Measurements from ENCODE around the gene ADAM17. TPM values are rescaled to one million over a fixed set of nuclear protein-coding genes. Genes with fewer than 3 reads are reported as not detected.

The ADAM17 gene
- polyA plus RNA-seq, 1 of the 3 experiments (the other 2 are of a cell fraction): 17.1 TPM

- H3K4me2 ChIP-seq: peak overlapping the region; percentile 86; the same call in 1 of the 2 replicates
- H3K27ac ChIP-seq (ENCODE audit: low read depth in 2 of 2, low read length in 1 of 2): peak overlapping the region in 1 of 2 experiments; percentile 91; a peak in 2 of 4 replicates
- TF ChIP-seq PBX3 (IDR thresholded peaks at IDR 0.05): no peak
- H3K9me3 ChIP-seq: no peaks in the 10 kb centered on the region
- H3K79me2 ChIP-seq (ENCODE audit: insufficient read depth): peaks cover 43% of the 10 kb centered on the region
- H4K20me1 ChIP-seq (ENCODE audit: insufficient read depth): no peaks in the 10 kb centered on the region
- CTCF ChIA-PET: interaction anchor here (0.6 to 4.3 kb wide), 6 partner anchors 10 to 332 kb away, joined by 3 to 9 read pairs (median 4); partner anchors contain the start of gene ADAM17
- no peaks in the 10 kb centered on the region for H3K27me3 ChIP-seq (ENCODE audit: insufficient read depth)
- H3K36me3 ChIP-seq (replicated peaks in 1 of 2; ENCODE audit: control insufficient read depth in 1 of 2, insufficient read depth in 2 of 2, low read length in 1 of 2): peaks cover 44 to 54% of the 10 kb centered on the region in 2 experiments
- peak; percentile 85 for DNase-seq
- WGBS (ENCODE audit: low lambda C conversion rate): 63% methylated on average over 27 of the region's 39 CpGs
- H3K4me3 ChIP-seq (ENCODE audit: low read depth in 2 of 2, low read length in 1 of 2): peak overlapping the region; percentile 82
- H3K9ac ChIP-seq: peak overlapping the region; percentile 89
- H3K9me2 ChIP-seq: no peaks in the 10 kb centered on the region
- POLR2A ChIA-PET: interaction anchor here (1.0 to 1.5 kb wide), 2 partner anchors 9 to 51 kb away, joined by 3 to 4 read pairs; partner anchors contain the start of genes CPSF3 and ITGB1BP1
- peaks cover 9 to 26% of the 10 kb centered on the region in 2 experiments; a peak in 1 of 4 replicates for H3K4me1 ChIP-seq (ENCODE audit: control insufficient read depth in 1 of 2, insufficient read depth in 2 of 2, low read depth in 1 of 2, low read length in 1 of 2)
- H2AFZ ChIP-seq (ENCODE audit: low read depth): peak overlapping the region; percentile 91; the same call in 1 of the 2 replicates
- peaks cover 14% of the 10 kb centered on the region for H3F3A ChIP-seq (replicated peaks; ENCODE audit: insufficient read depth)
Measured at GRCh38 chr2:9473985-9474360, 81.7 kb downstream of the ADAM17 start.

DNA sequence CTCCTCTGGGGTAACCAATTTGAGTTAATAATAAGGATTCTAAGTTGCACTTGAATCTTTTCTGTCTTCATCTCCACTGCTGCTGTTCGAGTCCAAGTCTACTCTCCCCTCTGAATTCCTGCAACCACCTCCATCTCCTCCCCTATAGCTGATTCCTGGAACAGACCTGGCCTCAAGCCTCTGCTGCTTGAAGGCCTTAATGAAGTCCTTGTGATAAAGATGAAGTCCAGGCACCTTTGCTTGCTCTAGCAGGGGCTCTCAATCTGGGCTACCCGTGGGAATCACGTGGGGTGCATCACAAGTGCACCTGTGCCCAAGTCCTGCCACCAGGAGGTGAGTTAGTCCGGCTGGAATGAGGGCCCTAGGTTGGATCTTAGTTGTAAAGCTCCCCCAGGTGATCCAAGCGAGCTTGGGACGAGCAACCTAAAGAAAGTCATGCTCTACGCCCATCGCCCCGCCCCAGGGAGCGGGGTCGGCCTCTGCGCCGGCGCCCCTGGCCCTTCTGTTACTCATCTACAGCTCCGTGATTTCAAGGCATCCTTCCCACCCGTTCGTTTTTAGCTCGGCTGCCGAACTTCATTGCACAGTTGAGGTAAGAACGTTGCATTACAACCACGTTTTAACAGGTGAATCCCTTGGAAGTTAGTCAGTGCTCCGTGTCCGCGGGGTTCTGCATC is 82.2 kb downstream of the ADAM17 start:
- CTCF ChIA-PET: interaction anchor here (0.7 to 4.3 kb wide), 5 partner anchors 9 to 331 kb away, joined by 3 to 9 read pairs (median 4); partner anchors contain the start of gene ADAM17

More for the DNA sequence above, 82.2 kb downstream of the ADAM17 start:
- Histone ChIP-seq H3K9me2 (no peaks in the 10 kb centered on the region), H3K36me3 (replicated peaks in 1 of 2; ENCODE audit: control insufficient read depth in 1 of 2, insufficient read depth in 2 of 2, low read length in 1 of 2) (peaks cover 41 to 53% of the 10 kb centered on the region in 2 experiments), H3K79me2 (ENCODE audit: insufficient read depth) (peaks cover 37% of the 10 kb centered on the region), H4K20me1 (ENCODE audit: insufficient read depth) (no peaks in the 10 kb centered on the region), H3K9me3 (no peaks in the 10 kb centered on the region), H3F3A (replicated peaks; ENCODE audit: insufficient read depth) (peaks cover 17% of the 10 kb centered on the region), H3K9ac (no peak overlapping the region), H3K4me3 (ENCODE audit: low read depth in 2 of 2, low read length in 1 of 2) (peak overlapping the region; percentile 82; a peak in 3 of 4 replicates), H3K4me1 (ENCODE audit: control insufficient read depth in 1 of 2, insufficient read depth in 2 of 2, low read depth in 1 of 2, low read length in 1 of 2) (peaks cover 9 to 24% of the 10 kb centered on the region in 2 experiments; a peak in 1 of 4 replicates), H3K27me3 (ENCODE audit: insufficient read depth) (no peaks in the 10 kb centered on the region), H3K27ac (ENCODE audit: low read depth in 2 of 2, low read length in 1 of 2) (no peak overlapping the region), H3K4me2 (peak overlapping the region; percentile 86; the same call in 1 of the 2 replicates), H2AFZ (ENCODE audit: low read depth) (0 out of 2 replicates have a peak overlapping the region, but pooled peaks have one; percentile 91)
- POLR2A ChIA-PET: interaction anchor here (1.0 kb wide), 1 partner anchor 51 kb away, joined by 4 read pairs; the partner anchor contains the start of genes CPSF3 and ITGB1BP1
- peak; percentile 51 for DNase-seq
- 80% methylated on average over 24 of the region's 24 CpGs for WGBS (ENCODE audit: low lambda C conversion rate)
- no peak for TF ChIP-seq MAX (IDR thresholded peaks at IDR 0.05; ENCODE audit: low read depth)
- no peak for TF ChIP-seq ZBTB33 (IDR thresholded peaks at IDR 0.05; ENCODE audit: borderline replicate concordance, low read depth)
- no peak for TF ChIP-seq ELF1 (IDR thresholded peaks at IDR 0.05)
- TF ChIP-seq RXRA (IDR thresholded peaks at IDR 0.05; ENCODE audit: borderline replicate concordance, low read depth): no peak
- no peak for TF ChIP-seq CHD2 (IDR thresholded peaks at IDR 0.05; ENCODE audit: low read length, partially characterized antibody)
- TF ChIP-seq, protein P1, sequence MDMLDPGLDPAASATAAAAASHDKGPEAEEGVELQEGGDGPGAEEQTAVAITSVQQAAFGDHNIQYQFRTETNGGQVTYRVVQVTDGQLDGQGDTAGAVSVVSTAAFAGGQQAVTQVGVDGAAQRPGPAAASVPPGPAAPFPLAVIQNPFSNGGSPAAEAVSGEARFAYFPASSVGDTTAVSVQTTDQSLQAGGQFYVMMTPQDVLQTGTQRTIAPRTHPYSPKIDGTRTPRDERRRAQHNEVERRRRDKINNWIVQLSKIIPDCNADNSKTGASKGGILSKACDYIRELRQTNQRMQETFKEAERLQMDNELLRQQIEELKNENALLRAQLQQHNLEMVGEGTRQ (IDR thresholded peaks at IDR 0.05; ENCODE audit: borderline replicate concordance, low read depth, low read length): no peak
- TF ChIP-seq MXI1 (IDR thresholded peaks at IDR 0.05; ENCODE audit: low read depth, low read length): no peak
- no peak for TF ChIP-seq MEF2A (IDR thresholded peaks at IDR 0.05; ENCODE audit: borderline replicate concordance, low read depth)
- no peak for TF ChIP-seq TCF12 (IDR thresholded peaks at IDR 0.05)
- no peak for TF ChIP-seq EZH2phosphoT487 (IDR thresholded peaks at IDR 0.05; ENCODE audit: borderline replicate concordance, low read depth)
- no peak for TF ChIP-seq POLR2AphosphoS5 (IDR thresholded peaks at IDR 0.05; ENCODE audit: low read depth, low read length)
- TF ChIP-seq YY1 (IDR thresholded peaks at IDR 0.05; ENCODE audit: low read depth): no peak
